ENCODE data around the gene TRPV5.

DNA sequence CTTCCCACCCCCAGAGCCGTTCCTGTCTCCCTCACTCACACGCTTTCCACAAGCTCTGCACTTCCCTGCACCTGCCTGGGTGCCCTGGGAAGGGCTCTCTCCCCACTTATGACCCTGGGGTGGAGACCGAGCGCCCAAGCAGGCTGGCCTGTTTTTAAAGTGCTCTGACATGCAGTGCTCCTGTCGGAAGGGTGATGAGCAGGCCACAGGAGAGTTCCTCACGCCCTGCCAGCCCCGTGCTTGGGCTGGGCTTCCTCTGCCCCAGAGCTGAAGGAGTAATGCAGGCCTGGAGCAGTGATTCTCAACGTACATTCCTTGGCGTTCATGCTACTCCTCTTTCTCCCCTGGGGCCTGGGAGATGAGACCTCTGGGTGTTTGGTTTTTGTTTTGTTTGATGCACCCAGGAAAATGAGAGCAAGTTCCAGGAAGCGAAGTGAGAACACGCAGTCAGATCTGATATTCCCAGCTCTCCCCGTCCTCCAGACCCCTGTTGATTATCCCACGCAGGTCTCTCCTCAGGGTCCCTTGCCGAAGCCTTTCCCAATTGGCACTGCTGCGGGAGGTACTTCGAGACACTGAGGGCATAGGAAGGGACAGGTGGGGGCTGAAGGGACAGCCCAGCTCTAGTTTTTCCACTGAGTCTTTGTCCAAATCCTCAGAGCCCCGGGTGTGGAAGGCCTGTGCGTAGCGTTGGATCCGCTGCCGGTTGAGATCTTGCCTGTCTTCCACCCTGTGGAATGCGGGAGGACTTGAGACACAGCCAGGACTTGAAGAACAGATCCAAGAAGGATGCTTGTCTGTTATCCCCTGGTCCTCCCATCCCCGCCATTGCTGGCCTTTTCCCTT lies 62.1 kb downstream of the TRPV5 start:
- TF ChIP-seq, protein P1, sequence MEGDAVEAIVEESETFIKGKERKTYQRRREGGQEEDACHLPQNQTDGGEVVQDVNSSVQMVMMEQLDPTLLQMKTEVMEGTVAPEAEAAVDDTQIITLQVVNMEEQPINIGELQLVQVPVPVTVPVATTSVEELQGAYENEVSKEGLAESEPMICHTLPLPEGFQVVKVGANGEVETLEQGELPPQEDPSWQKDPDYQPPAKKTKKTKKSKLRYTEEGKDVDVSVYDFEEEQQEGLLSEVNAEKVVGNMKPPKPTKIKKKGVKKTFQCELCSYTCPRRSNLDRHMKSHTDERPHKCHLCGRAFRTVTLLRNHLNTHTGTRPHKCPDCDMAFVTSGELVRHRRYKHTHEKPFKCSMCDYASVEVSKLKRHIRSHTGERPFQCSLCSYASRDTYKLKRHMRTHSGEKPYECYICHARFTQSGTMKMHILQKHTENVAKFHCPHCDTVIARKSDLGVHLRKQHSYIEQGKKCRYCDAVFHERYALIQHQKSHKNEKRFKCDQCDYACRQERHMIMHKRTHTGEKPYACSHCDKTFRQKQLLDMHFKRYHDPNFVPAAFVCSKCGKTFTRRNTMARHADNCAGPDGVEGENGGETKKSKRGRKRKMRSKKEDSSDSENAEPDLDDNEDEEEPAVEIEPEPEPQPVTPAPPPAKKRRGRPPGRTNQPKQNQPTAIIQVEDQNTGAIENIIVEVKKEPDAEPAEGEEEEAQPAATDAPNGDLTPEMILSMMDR (IDR thresholded peaks at IDR 0.05), result no peak
- TF ChIP-seq POLR2A (IDR thresholded peaks at IDR 0.05), result no peak
